Activated CD4-positive, alpha-beta memory T cell treated with anti-CD3 and anti-CD28 coated beads for 36 hours (primary cell): ENCODE results near the gene PPP4C. TPM values are rescaled to one million over a fixed set of nuclear protein-coding genes. Genes with fewer than 3 reads are reported as not detected.
"Not testable (repeated sequence)": the region's sequence is repeated elsewhere in the genome, so short reads cannot be mapped to it uniquely, and the experiment has no call there.

ENCODE experiments used
- CTCF ChIA-PET: fragments of 350-600 bp; sonication (Branson Sonifier 250); formaldehyde crosslinking; loops from one replicate; lab custom pipeline; 2021; ENCODE audit warnings: antibody characterized with exemption, inconsistent platforms; lab: Charles Lee
- POLR2A ChIA-PET: fragments of 350-600 bp; sonication (Branson Sonifier 250); formaldehyde crosslinking; loops from one replicate; lab custom pipeline; 2021; ENCODE audit warnings: antibody characterized with exemption; lab: Charles Lee
- DNase-seq: peaks from one replicate; pipeline ENCODE4 v3.0.0-alpha.2; 2020
- H3K27ac Mint-ChIP-seq: one replicate; pipeline ENCODE4 v1.8.0; 2021; ENCODE audit warnings: mixed read lengths
- H3K27me3 Mint-ChIP-seq: one replicate; pipeline ENCODE4 v1.8.0; 2021; ENCODE audit warnings: mixed read lengths
- H3K36me3 Mint-ChIP-seq: one replicate; pipeline ENCODE4 v1.8.0; 2021; ENCODE audit warnings: mixed read lengths
- H3K4me1 Mint-ChIP-seq: one replicate; pipeline ENCODE4 v1.8.0; 2021; ENCODE audit warnings: low read depth, mixed read lengths
- H3K4me3 Mint-ChIP-seq: one replicate; pipeline ENCODE4 v1.8.0; 2021; ENCODE audit warnings: mild to moderate bottlenecking, mixed read lengths
- H3K9me3 Mint-ChIP-seq: one replicate; pipeline ENCODE4 v1.8.0; 2021; ENCODE audit warnings: mixed read lengths
- intact Hi-C: fragments of 100-400 bp; cut with micrococcal nuclease; formaldehyde crosslinking; loops from one replicate; pipeline ENCODE4 v1.15.1; 2023
- total RNA-seq, 2 experiments: library from RNA; stranded (reverse); gene quantifications; one replicate each; pipeline ENCODE4 v1.2.3, GENCODE V29; 2021

Gene PPP4C
- total RNA-seq, 2 experiments from 2014 or later = 121 to 133 TPM

GRCh38 chr16:30108059-30108850, 32.5 kb downstream of the PPP4C start:
- CTCF ChIA-PET = interaction anchor here (0.7 kb wide), 1 partner anchor 249 kb away, joined by 3 read pairs; no protein-coding TSS in a partner anchor

GRCh38 chr16:30110661-30111060, 34.9 kb downstream of the PPP4C start:
- POLR2A ChIA-PET = no interaction called here
- no peak overlapping the region for H3K27ac Mint-ChIP-seq

More at GRCh38 chr16:30108059-30108850, 32.5 kb downstream of the PPP4C start:
- Mint-ChIP-seq H3K4me1 (peaks cover 4% of the 10 kb centered on the region), H3K36me3 (peaks cover 9% of the 10 kb centered on the region), H3K4me3 (no peak overlapping the region), H3K9me3 (no peaks in the 10 kb centered on the region), H3K27ac (no peak overlapping the region), H3K27me3 (no peaks in the 10 kb centered on the region)
- no peak for DNase-seq
- intact Hi-C loops = no loop called here
- POLR2A ChIA-PET = no interaction called here

GRCh38 chr16:30112197-30113030, 36.6 kb downstream of the PPP4C start:
- POLR2A ChIA-PET = interaction anchor here (1.0 to 1.8 kb wide), 4 partner anchors 16 to 71 kb away, joined by 3 to 6 read pairs (median 4); partner anchors contain the start of genes CORO1A and YPEL3
- H3K27ac Mint-ChIP-seq = no peak overlapping the region
- H3K4me3 Mint-ChIP-seq = no peak overlapping the region
- no peaks in the 10 kb centered on the region for H3K9me3 Mint-ChIP-seq
- intact Hi-C loops = no loop called here
- CTCF ChIA-PET = interaction anchor here (0.7 to 4.1 kb wide), 21 partner anchors 10 to 364 kb away, joined by 3 to 23 read pairs (median 4); partner anchors contain the start of genes CORO1A, DCTPP1, MAPK3 and TBX6
- H3K27me3 Mint-ChIP-seq = no peaks in the 10 kb centered on the region
- peak; percentile 79 for DNase-seq
- H3K36me3 Mint-ChIP-seq = peaks cover 4% of the 10 kb centered on the region
- peaks cover 16% of the 10 kb centered on the region for H3K4me1 Mint-ChIP-seq

More at GRCh38 chr16:30110661-30111060, 34.9 kb downstream of the PPP4C start:
- Mint-ChIP-seq H3K27me3 (no peaks in the 10 kb centered on the region), H3K4me3 (no peak overlapping the region), H3K4me1 (peaks cover 16% of the 10 kb centered on the region), H3K9me3 (no peaks in the 10 kb centered on the region), H3K36me3 (peaks cover 6% of the 10 kb centered on the region)
- CTCF ChIA-PET = interaction anchor here (2.1 to 4.1 kb wide), 2 partner anchors 18 to 299 kb away, joined by 7 to 23 read pairs; partner anchors contain the start of gene TBX6
- intact Hi-C loops = no loop called here
- no peak for DNase-seq

GRCh38 chr16:30113031-30113710, 37.4 kb downstream of the PPP4C start, which contains the start of gene GDPD3:
TSS of gene GDPD3 (minus strand) at chr16:30113537. CDS start at chr16:30113478, 59 bp downstream.
- Mint-ChIP-seq H3K27ac (no peak within 1 kb of the TSS), H3K4me1 (peaks cover 16% of the 10 kb centered on the region), H3K9me3 (no peaks in the 10 kb centered on the region), H3K36me3 (peaks cover 5% of the 10 kb centered on the region), H3K27me3 (no peaks in the 10 kb centered on the region), H3K4me3 (no peak within 1 kb of the TSS)
- no peak for DNase-seq
- intact Hi-C loops = no loop called here
- POLR2A ChIA-PET = interaction anchor here (1.0 to 2.4 kb wide), 5 partner anchors 17 to 71 kb away, joined by 3 to 9 read pairs (median 4); partner anchors contain the start of genes CORO1A and YPEL3
- CTCF ChIA-PET = interaction anchor here (0.7 to 4.1 kb wide), 15 partner anchors 10 to 317 kb away, joined by 3 to 23 read pairs (median 5); partner anchors contain the start of genes CORO1A, DCTPP1, MAPK3 and TBX6

- POLR2A ChIA-PET = interaction anchor here (1.8 to 2.4 kb wide), 2 partner anchors 18 to 71 kb away, joined by 4 to 9 read pairs; partner anchors contain the start of genes CORO1A and YPEL3
- Mint-ChIP-seq H3K36me3 (peaks cover 7% of the 10 kb centered on the region), H3K9me3 (no peaks in the 10 kb centered on the region), H3K4me1 (peaks cover 16% of the 10 kb centered on the region), H3K4me3 (no peak overlapping the region), H3K27me3 (no peaks in the 10 kb centered on the region), H3K27ac (no peak overlapping the region)
- no peak for DNase-seq
- intact Hi-C loops = no loop called here
- CTCF ChIA-PET = interaction anchor here (0.7 to 4.0 kb wide), 6 partner anchors 15 to 295 kb away, joined by 3 to 22 read pairs (median 6); partner anchors contain the start of genes CORO1A, TBX6 and ZNF771
Observed at GRCh38 chr16:30113711-30114333, 38.0 kb downstream of the PPP4C start.

- no peak for DNase-seq
- Mint-ChIP-seq H3K27ac (peak overlapping the region; percentile 33), H3K27me3 (no peaks in the 10 kb centered on the region), H3K36me3 (peaks cover 10% of the 10 kb centered on the region), H3K4me1 (peaks cover 16% of the 10 kb centered on the region), H3K4me3 (no peak overlapping the region), H3K9me3 (no peaks in the 10 kb centered on the region)
- ChIA-PET POLR2A (interaction anchor here (2.4 kb wide), 1 partner anchor 70 kb away, joined by 9 read pairs; the partner anchor contains the start of gene CORO1A), CTCF (interaction anchor here (0.7 to 4.0 kb wide), 5 partner anchors 23 to 295 kb away, joined by 3 to 22 read pairs (median 5); partner anchors contain the start of genes CORO1A, TBX6 and ZNF771)
- intact Hi-C loops = no loop called here
Observed at GRCh38 chr16:30114411-30114810, 38.6 kb downstream of the PPP4C start.

- H3K9me3 Mint-ChIP-seq = not testable (repeated sequence)
Observed at GRCh38 chr16:30114833-30115232, 39.0 kb downstream of the PPP4C start.

GRCh38 chr16:30115238-30115637, 39.4 kb downstream of the PPP4C start:
- H3K36me3 Mint-ChIP-seq = peaks cover 11% of the 10 kb centered on the region
- peak; percentile 43 for DNase-seq
- intact Hi-C loops = no loop called here
- ChIA-PET POLR2A (interaction anchor here (0.7 to 2.4 kb wide), 2 partner anchors 69 to 340 kb away, joined by 3 to 9 read pairs; partner anchors contain the start of gene CORO1A), CTCF (interaction anchor here (1.1 to 4.0 kb wide), 4 partner anchors 11 to 294 kb away, joined by 4 to 22 read pairs (median 4); partner anchors contain the start of genes TBX6 and ZNF771)
- no peak overlapping the region for H3K4me3 Mint-ChIP-seq
- H3K4me1 Mint-ChIP-seq = peaks cover 21% of the 10 kb centered on the region
- H3K9me3 Mint-ChIP-seq = no peaks in the 10 kb centered on the region
- peak overlapping the region; percentile 74 for H3K27ac Mint-ChIP-seq
- H3K27me3 Mint-ChIP-seq = no peaks in the 10 kb centered on the region

More at GRCh38 chr16:30114833-30115232, 39.0 kb downstream of the PPP4C start:
- H3K4me1 Mint-ChIP-seq = peaks cover 17% of the 10 kb centered on the region
- ChIA-PET CTCF (interaction anchor here (0.7 to 4.0 kb wide), 6 partner anchors 10 to 294 kb away, joined by 3 to 22 read pairs (median 4); partner anchors contain the start of genes CORO1A, TBX6 and ZNF771), POLR2A (interaction anchor here (0.7 to 2.4 kb wide), 2 partner anchors 70 to 340 kb away, joined by 3 to 9 read pairs; partner anchors contain the start of gene CORO1A)
- DNase-seq, H3K4me3 Mint-ChIP-seq, intact Hi-C loops, H3K27me3 Mint-ChIP-seq: not testable (repeated sequence)
- H3K27ac Mint-ChIP-seq = peak overlapping the region; percentile 74
- peaks cover 11% of the 10 kb centered on the region for H3K36me3 Mint-ChIP-seq

GRCh38 chr16:30116291-30117207, 40.8 kb downstream of the PPP4C start:
- Mint-ChIP-seq H3K27ac (no peak overlapping the region), H3K9me3 (no peaks in the 10 kb centered on the region), H3K27me3 (no peaks in the 10 kb centered on the region), H3K36me3 (peaks cover 9% of the 10 kb centered on the region), H3K4me3 (no peak overlapping the region), H3K4me1 (peaks cover 26% of the 10 kb centered on the region)
- DNase-seq = no peak
- intact Hi-C loops = no loop called here
- ChIA-PET POLR2A (interaction anchor here (0.5 kb wide), 2 partner anchors 8 to 31 kb away, joined by 3 read pairs; no protein-coding TSS in a partner anchor), CTCF (interaction anchor here (1.8 kb wide), 1 partner anchor 13 kb away, joined by 4 read pairs; no protein-coding TSS in a partner anchor)
